ENCODE measurements around the gene STUM.

- TF ChIP-seq CTCF (conservative IDR thresholded peaks at IDR 0.05 in 1 of 2, IDR thresholded peaks at IDR 0.05 in 1 of 2; ENCODE audit: extremely low read depth in 1 of 2, insufficient read depth in 1 of 2, low read depth in 1 of 2, low read length in 2 of 2), result no peak
- no peak for TF ChIP-seq EZH2 (IDR thresholded peaks at IDR 0.05; ENCODE audit: borderline replicate concordance, low read length)
Measured at GRCh38 chr1:226618380-226618779, 69.8 kb downstream of the STUM start.
